GM19372 (cell line): Measurements from ENCODE around the gene KDM3A.

Experiments
- ATAC-seq: cut with Tn5 transposase; IDR thresholded peaks from one replicate; pipeline ENCODE4 v1.9.1; 2021; ENCODE audit warnings: mild to moderate bottlenecking, low read depth, moderate library complexity; ENCODE audit not compliant: unreplicated experiment

Gene KDM3A, protein sequence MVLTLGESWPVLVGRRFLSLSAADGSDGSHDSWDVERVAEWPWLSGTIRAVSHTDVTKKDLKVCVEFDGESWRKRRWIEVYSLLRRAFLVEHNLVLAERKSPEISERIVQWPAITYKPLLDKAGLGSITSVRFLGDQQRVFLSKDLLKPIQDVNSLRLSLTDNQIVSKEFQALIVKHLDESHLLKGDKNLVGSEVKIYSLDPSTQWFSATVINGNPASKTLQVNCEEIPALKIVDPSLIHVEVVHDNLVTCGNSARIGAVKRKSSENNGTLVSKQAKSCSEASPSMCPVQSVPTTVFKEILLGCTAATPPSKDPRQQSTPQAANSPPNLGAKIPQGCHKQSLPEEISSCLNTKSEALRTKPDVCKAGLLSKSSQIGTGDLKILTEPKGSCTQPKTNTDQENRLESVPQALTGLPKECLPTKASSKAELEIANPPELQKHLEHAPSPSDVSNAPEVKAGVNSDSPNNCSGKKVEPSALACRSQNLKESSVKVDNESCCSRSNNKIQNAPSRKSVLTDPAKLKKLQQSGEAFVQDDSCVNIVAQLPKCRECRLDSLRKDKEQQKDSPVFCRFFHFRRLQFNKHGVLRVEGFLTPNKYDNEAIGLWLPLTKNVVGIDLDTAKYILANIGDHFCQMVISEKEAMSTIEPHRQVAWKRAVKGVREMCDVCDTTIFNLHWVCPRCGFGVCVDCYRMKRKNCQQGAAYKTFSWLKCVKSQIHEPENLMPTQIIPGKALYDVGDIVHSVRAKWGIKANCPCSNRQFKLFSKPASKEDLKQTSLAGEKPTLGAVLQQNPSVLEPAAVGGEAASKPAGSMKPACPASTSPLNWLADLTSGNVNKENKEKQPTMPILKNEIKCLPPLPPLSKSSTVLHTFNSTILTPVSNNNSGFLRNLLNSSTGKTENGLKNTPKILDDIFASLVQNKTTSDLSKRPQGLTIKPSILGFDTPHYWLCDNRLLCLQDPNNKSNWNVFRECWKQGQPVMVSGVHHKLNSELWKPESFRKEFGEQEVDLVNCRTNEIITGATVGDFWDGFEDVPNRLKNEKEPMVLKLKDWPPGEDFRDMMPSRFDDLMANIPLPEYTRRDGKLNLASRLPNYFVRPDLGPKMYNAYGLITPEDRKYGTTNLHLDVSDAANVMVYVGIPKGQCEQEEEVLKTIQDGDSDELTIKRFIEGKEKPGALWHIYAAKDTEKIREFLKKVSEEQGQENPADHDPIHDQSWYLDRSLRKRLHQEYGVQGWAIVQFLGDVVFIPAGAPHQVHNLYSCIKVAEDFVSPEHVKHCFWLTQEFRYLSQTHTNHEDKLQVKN (N-terminal part only)

DNA sequence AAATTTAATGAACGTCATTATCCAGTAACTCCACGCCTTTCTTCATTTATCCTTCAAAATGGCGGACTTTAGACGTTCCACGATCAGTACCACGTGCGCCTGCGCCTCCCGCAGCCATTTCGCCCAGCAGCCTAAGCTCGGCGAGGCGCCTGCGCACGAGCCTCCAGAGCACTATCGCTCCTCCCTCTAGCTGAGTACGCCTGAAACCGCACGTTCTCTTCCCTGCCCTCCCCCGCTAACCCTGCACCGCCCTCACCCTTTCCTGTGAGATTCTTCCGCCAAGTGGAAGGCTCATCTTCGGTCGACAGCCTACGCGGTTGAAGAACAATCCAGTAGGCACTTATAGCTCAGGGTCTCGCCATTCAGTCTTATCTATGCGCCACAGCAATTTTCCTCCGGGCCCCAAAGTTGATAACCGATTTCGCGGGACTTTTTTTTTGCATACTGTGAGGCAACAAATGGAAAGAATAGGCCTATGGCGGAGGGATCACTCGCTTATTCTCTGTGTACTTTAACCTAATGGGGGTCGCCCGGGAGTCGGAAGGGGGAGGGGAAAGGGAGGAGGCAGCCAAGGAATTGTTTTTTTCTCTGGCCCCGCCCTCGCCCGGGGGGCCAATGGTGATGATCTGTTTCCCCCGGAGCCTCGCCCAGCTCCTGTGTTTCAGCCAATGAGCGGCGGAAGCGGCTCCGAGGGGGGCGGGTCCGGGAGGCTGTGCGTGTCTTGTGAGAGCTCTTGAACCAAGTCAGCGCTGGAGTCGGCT, at the start of gene KDM3A:
TSS of gene KDM3A (plus strand) at position 741 of the 761 bp plus-strand sequence. CDS start 677 bp downstream, outside the sequence.
- peak; percentile 78 for ATAC-seq

- ATAC-seq, result no peak
These were observed 48.2 kb upstream of the KDM3A start for GRCh38 chr2:86392873-86393518.

DNA sequence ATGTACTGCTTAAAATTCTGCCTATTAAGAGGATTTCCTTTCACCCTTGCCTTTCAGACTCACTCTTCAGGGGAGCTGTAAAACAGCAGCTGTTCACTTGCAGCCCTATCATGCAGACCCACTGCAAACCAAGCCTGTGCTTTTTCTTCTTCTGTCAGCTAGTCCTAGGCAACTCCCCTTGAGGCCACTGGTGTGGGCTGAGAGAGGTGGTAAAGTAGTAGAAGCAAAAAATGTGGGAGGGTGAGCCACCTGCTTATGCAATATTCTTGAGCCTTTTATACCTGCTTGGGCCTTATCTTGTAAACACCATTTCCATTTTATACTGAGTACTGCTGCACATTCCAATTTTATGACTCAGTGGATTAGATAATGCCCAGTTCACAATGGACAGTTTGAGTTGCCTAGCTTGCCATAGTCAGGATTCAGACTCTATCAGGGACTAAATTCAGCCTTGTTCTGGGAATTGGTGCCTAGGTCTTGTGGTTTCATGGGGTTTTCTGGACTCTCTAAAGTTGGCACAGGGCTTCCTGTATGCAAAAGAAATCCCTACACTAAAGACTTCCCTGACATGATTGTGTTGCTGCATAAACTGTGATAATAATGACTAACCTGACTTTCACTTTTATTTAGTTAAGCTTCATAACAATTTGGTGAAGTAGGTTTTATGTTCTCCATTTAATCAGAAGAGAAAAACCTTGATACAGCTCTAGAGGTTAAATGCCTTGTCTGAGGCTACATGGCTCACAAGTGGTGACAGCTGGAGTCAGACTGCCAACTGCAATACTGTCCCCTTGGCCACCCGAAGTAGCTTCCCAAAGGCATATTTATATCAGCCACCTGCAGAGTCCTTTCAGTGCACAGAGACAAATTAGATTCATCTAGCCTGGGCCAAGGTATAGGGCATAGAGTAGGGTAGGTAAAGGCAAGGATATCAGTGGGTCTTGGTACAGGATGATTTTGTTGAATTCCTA, 47.4 kb upstream of the KDM3A start:
- no peak for ATAC-seq

- ATAC-seq, result no peak
These were observed 44.8 kb upstream of the KDM3A start for GRCh38 chr2:86396291-86396785.

DNA sequence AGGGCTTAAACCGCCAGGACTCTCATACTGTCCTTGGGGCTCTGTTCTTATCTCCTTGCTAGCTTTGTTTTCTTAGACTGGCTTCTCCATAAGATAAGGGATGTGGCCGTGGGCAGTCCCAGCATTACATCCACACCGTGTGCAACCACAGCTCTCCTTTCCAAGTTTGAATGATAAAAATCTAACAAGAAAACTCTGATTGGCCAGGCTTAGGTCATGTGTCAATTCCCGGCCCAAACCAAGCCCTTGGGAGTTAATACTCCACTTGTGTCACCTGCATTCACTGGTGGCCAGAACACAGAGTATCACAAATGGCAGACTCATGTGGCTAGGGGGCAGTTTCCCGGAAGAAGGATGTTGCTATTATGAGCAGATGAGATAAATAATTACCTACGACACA, 43.2 kb upstream of the KDM3A start:
- no peak for ATAC-seq

GRCh38 chr2:86398500-86399474, 42.4 kb upstream of the KDM3A start:
- no peak for ATAC-seq

GRCh38 chr2:86400321-86400720, 40.9 kb upstream of the KDM3A start:
- no peak for ATAC-seq

- ATAC-seq, result no peak
These were observed 30.6 kb upstream of the KDM3A start for GRCh38 chr2:86410581-86410980.

DNA sequence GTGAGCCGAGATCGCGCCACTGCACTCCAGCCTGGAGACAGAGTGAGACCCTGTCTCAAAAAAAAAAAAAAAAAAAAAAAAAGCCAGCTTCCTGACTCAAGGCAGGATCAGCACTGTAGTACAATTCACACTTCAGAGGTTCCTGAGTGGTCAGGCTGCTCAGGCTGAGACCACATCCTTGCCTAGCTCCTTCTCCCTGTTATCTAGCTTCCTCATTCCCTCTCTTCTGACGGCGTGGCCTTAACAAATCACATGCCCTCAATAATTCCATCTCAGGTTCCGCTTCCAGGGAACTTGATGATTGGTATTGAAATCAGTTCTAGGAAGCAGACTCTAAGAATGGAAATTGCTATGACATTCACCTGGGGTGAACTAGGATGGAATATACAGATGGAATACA, 29.8 kb upstream of the KDM3A start:
- no peak for ATAC-seq

GRCh38 chr2:86412007-86412406, 29.2 kb upstream of the KDM3A start:
- no peak for ATAC-seq

- no peak for ATAC-seq
These were observed 27.7 kb upstream of the KDM3A start for GRCh38 chr2:86413296-86414094.

GRCh38 chr2:86414996-86415395, 26.2 kb upstream of the KDM3A start:
- no peak for ATAC-seq

GRCh38 chr2:86416146-86416545, 25.0 kb upstream of the KDM3A start:
- ATAC-seq, result no peak

DNA sequence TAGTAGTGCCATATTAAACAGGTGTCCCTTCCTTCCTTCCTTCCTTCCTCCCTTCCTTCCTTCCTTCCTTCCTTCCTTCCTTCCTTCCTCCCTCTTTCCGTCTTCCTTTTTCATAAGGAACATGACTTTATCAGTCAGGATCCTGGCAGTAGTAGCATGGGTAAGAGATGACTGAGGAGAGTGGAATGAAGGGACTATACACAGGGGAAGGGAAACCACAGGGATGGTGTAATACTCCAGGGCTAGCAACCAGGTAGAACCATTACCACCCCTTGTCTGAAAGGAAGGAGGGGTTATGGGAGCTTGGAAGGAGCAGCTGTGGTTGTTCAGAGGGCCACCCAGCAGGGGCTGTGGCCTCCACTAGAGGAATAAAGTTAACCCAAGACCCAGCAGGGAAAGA, 23.2 kb upstream of the KDM3A start:
- ATAC-seq, result no peak

DNA sequence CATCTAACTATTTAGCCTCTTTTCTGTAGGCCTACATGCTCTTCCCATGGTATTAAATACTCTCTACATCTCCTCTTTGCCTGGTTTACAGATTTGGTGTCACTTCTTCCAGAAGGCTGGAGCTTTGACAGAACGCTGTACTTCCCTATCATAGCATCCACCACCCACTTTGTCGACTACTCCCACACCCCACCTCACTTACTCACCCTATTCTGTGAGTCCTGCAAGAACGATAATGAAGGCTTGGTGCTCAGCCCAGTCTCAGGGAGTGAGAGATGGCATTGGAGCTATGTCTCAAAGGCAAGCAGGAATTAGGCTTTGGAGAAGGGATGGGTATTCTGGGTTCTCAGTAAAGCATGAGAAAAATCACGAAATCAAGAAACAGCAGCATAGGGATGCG, 20.3 kb upstream of the KDM3A start:
- no peak for ATAC-seq

DNA sequence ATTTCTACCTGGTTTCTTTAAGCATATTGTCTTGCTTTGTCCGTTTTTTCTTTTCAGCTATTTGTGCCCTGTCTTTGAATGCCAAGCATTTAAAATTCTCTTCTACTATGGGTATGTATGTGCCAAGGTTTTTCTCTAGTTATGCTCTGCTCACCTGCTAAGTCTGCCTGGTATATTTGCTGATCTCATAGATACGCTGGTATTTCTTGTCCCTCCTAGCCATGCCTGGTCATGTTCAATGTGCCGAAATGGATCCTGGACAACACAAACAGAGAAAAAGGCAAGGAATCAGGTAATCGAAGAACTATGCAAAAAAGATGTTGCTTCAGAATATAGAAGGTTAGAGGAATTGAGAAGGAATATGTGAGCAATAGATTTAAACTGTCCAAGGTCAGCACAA, 14.9 kb upstream of the KDM3A start:
- ATAC-seq, result no peak
